Heart left ventricle (tissue), 13 donors: Measurements from ENCODE around the gene PITX2.

Experiments
- POLR2A ChIP-seq, 2 donors: fragments of 450-650 bp; IDR thresholded peaks; one replicate each; pipeline ENCODE4 v1.6.1; 2017; ENCODE audit warnings: antibody characterized with exemption in 2 of 2, mild to moderate bottlenecking in 2 of 2, moderate library complexity in 2 of 2
- TF ChIP-seq, protein P1 (sequence below), 12 donors: fragments of 200-600 bp; sonication (generic) in 4 of 12; IDR thresholded peaks; one replicate each; pipeline versions ENCODE4 v1.5.0 to v1.8.0; 2018 to 2022; ENCODE audit warnings: antibody characterized with exemption in 12 of 12, mild to moderate bottlenecking in 5 of 12
- donor health status: ischemic (EF 13 %, LVEDD 7.1; RV severe dilation, severe dysfunction).
- donor health status: DM: no; HTN: yes; CAD: no.
- donor health status: DM: no; HTN: no; CAD: no.
- donor health status: ischemic (EF 25% LVEDD 6.9; RV normal size, moderate dysfunction).
- donor health status: ischemic (EF 25% LVEDD 5.7; RV mildly dilated, moderate dysfunction).
- donor health status: ischemic (EF 35%, LVEDD 5.7; RV mildly dilated, moderate dysfunction).
- donor health status: nonischemic (EF 11% LVEDD 7.7; RV severe dilation, severe dysfunction).
- donor health status: DM: yes; HTN: yes; CAD: no.
- donor health status: PGD.
- donor health status: ischemic (EF 29% LVEDD 5.4; RV normal size, mild dysfunction).
- donor health status: nonischemic (EF 23%, LVEDD 6.1; RV moderate dilation, normal function).

DNA sequence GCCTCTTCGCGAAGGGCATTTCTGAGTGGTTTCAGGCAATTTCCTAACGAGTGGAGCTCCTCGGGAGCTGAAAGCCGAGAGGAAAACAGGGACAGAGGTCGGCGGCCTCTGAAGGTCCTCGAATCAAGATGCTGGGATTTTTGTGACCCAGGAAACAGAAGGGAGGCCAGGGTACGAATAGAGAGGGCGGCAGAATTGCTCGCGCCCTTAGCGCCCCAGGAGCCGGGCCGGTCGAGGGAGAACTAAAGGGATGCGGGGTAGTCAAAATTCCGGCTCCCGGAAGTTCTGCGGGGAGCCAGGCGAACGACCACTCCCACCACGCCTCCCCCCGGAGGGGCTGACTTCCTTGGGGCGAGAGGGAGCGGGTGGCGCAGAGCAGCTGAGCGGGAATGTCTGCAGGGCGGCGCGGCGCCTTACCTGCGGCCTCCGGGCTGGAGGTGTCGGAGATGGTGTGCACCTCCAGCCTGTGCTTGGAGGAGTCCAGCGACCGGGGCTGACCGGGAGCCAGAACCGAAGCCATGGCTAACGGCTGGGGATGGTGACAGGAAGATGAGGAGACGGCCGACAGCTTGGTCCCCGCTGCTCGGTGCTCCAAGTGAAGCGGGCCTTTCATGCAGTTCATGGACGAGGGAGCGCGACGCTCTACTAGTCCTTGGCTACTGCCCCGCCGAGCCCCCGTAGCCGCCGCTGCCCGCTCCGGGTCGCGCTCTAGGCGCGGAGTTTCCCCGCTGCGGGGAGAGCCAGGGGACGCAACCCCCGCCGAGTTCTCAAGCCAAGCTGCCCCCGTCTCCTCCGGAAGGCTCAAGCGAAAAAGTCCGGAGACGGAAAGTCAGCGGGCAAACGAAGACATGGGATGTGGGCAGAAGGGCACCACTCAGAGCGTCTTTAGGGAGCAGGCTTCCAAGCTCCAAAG lies 782 bp downstream of the PITX2 start:
- TF ChIP-seq, protein P1, sequence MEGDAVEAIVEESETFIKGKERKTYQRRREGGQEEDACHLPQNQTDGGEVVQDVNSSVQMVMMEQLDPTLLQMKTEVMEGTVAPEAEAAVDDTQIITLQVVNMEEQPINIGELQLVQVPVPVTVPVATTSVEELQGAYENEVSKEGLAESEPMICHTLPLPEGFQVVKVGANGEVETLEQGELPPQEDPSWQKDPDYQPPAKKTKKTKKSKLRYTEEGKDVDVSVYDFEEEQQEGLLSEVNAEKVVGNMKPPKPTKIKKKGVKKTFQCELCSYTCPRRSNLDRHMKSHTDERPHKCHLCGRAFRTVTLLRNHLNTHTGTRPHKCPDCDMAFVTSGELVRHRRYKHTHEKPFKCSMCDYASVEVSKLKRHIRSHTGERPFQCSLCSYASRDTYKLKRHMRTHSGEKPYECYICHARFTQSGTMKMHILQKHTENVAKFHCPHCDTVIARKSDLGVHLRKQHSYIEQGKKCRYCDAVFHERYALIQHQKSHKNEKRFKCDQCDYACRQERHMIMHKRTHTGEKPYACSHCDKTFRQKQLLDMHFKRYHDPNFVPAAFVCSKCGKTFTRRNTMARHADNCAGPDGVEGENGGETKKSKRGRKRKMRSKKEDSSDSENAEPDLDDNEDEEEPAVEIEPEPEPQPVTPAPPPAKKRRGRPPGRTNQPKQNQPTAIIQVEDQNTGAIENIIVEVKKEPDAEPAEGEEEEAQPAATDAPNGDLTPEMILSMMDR (IDR thresholded peaks at IDR 0.05), result no peak
- TF ChIP-seq POLR2A (IDR thresholded peaks at IDR 0.05), result no peak
